ENCODE measurements around the gene FOXP1.

The FOXP1 gene

GRCh38 chr3:71583566-71584393 lies at the start of gene FOXP1:
Gene FOXP1 (minus strand): TSS chr3:71583728. CDS start chr3:71198381, 385,347 bp downstream.
- DNase-seq (ENCODE audit: low spot score): peak; percentile 86

GRCh38 chr3:71629711-71630110 lies 46.2 kb upstream of the FOXP1 start:
- no peak for DNase-seq (ENCODE audit: low spot score)

- no peak for DNase-seq (ENCODE audit: low spot score)
Observed at GRCh38 chr3:71629289-71629688, 45.8 kb upstream of the FOXP1 start.

- no peak for DNase-seq (ENCODE audit: low spot score)
Observed at GRCh38 chr3:71628522-71628921, 45.0 kb upstream of the FOXP1 start.

- no peak for DNase-seq (ENCODE audit: low spot score)
Observed at GRCh38 chr3:71625676-71626075, 42.1 kb upstream of the FOXP1 start.

- no peak for DNase-seq (ENCODE audit: low spot score)
Observed at GRCh38 chr3:71621825-71622537, 38.5 kb upstream of the FOXP1 start.

- no peak for DNase-seq (ENCODE audit: low spot score)
Observed at GRCh38 chr3:71618538-71618937, 35.0 kb upstream of the FOXP1 start.

GRCh38 chr3:71616571-71617021 lies 33.1 kb upstream of the FOXP1 start:
- DNase-seq (ENCODE audit: low spot score): no peak

GRCh38 chr3:71614869-71615268 lies 31.3 kb upstream of the FOXP1 start:
- DNase-seq (ENCODE audit: low spot score): no peak

- no peak for DNase-seq (ENCODE audit: low spot score)
Observed at GRCh38 chr3:71614426-71614825, 30.9 kb upstream of the FOXP1 start.

GRCh38 chr3:71611099-71611498 lies 27.6 kb upstream of the FOXP1 start:
- DNase-seq (ENCODE audit: low spot score): no peak

GRCh38 chr3:71607364-71607763 lies 23.8 kb upstream of the FOXP1 start:
- DNase-seq (ENCODE audit: low spot score): no peak

- DNase-seq (ENCODE audit: low spot score): no peak
Observed at GRCh38 chr3:71606582-71606981, 23.1 kb upstream of the FOXP1 start.

- DNase-seq (ENCODE audit: low spot score): no peak
Observed at GRCh38 chr3:71602256-71602655, 18.7 kb upstream of the FOXP1 start.

GRCh38 chr3:71601811-71602210 lies 18.3 kb upstream of the FOXP1 start:
- DNase-seq (ENCODE audit: low spot score): no peak

GRCh38 chr3:71600646-71601288 lies 17.2 kb upstream of the FOXP1 start:
- no peak for DNase-seq (ENCODE audit: low spot score)

GRCh38 chr3:71599416-71599815 lies 15.9 kb upstream of the FOXP1 start:
- no peak for DNase-seq (ENCODE audit: low spot score)

GRCh38 chr3:71598292-71598691 lies 14.8 kb upstream of the FOXP1 start:
- no peak for DNase-seq (ENCODE audit: low spot score)

- DNase-seq (ENCODE audit: low spot score): no peak
Observed at GRCh38 chr3:71597286-71597685, 13.8 kb upstream of the FOXP1 start.

GRCh38 chr3:71593106-71593505 lies 9.6 kb upstream of the FOXP1 start:
- no peak for DNase-seq (ENCODE audit: low spot score)

GRCh38 chr3:71591101-71591500 lies 7.6 kb upstream of the FOXP1 start:
- DNase-seq (ENCODE audit: low spot score): no peak

- no peak for DNase-seq (ENCODE audit: low spot score)
Observed at GRCh38 chr3:71589132-71589531, 5.6 kb upstream of the FOXP1 start.

GRCh38 chr3:71587958-71588357 lies 4.4 kb upstream of the FOXP1 start:
- no peak for DNase-seq (ENCODE audit: low spot score)

Measured in LoVo (cell line).